ENCODE data around the gene PMM1. TPM values are rescaled to one million over a fixed set of nuclear protein-coding genes. Genes with fewer than 3 reads are reported as not detected.

Gene PMM1
- total RNA-seq, 1 experiment from 2014 or later: 30.5 TPM

- intact Hi-C loops (cut with micrococcal nuclease; ENCODE audit: unreplicated experiment): no loop called here
- Histone ChIP-seq H3K27me3 (ENCODE audit: control insufficient read depth, insufficient read depth, low read length) (no peaks in the 10 kb centered on the region), H3K9me3 (ENCODE audit: control insufficient read depth, insufficient read depth, low read depth, low read length) (no peaks in the 10 kb centered on the region), H3K4me3 (ENCODE audit: low read depth in 2 of 2, low read length in 2 of 2) (peak overlapping the region; percentile 71 to 91), H3K4me1 (ENCODE audit: control insufficient read depth, insufficient read depth, low read length) (peaks cover 7% of the 10 kb centered on the region; the same call in 1 of the 2 replicates), H3K36me3 (ENCODE audit: control insufficient read depth, insufficient read depth, low read length) (peaks cover 14% of the 10 kb centered on the region), H3K27ac (ENCODE audit: low read length) (peak overlapping the region; percentile 93)
- ATAC-seq (no peak), DNase-seq (ENCODE audit: low read depth, low spot score) (no peak)
- no TSS peak for BruUV-seq (replicated peaks)
- TF ChIP-seq, protein P1, sequence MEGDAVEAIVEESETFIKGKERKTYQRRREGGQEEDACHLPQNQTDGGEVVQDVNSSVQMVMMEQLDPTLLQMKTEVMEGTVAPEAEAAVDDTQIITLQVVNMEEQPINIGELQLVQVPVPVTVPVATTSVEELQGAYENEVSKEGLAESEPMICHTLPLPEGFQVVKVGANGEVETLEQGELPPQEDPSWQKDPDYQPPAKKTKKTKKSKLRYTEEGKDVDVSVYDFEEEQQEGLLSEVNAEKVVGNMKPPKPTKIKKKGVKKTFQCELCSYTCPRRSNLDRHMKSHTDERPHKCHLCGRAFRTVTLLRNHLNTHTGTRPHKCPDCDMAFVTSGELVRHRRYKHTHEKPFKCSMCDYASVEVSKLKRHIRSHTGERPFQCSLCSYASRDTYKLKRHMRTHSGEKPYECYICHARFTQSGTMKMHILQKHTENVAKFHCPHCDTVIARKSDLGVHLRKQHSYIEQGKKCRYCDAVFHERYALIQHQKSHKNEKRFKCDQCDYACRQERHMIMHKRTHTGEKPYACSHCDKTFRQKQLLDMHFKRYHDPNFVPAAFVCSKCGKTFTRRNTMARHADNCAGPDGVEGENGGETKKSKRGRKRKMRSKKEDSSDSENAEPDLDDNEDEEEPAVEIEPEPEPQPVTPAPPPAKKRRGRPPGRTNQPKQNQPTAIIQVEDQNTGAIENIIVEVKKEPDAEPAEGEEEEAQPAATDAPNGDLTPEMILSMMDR (IDR thresholded peaks at IDR 0.05): no peak
- TF ChIP-seq TCF7L2 (IDR thresholded peaks at IDR 0.05; ENCODE audit: low read depth, low read length): no peak
- TF ChIP-seq, protein P2, sequence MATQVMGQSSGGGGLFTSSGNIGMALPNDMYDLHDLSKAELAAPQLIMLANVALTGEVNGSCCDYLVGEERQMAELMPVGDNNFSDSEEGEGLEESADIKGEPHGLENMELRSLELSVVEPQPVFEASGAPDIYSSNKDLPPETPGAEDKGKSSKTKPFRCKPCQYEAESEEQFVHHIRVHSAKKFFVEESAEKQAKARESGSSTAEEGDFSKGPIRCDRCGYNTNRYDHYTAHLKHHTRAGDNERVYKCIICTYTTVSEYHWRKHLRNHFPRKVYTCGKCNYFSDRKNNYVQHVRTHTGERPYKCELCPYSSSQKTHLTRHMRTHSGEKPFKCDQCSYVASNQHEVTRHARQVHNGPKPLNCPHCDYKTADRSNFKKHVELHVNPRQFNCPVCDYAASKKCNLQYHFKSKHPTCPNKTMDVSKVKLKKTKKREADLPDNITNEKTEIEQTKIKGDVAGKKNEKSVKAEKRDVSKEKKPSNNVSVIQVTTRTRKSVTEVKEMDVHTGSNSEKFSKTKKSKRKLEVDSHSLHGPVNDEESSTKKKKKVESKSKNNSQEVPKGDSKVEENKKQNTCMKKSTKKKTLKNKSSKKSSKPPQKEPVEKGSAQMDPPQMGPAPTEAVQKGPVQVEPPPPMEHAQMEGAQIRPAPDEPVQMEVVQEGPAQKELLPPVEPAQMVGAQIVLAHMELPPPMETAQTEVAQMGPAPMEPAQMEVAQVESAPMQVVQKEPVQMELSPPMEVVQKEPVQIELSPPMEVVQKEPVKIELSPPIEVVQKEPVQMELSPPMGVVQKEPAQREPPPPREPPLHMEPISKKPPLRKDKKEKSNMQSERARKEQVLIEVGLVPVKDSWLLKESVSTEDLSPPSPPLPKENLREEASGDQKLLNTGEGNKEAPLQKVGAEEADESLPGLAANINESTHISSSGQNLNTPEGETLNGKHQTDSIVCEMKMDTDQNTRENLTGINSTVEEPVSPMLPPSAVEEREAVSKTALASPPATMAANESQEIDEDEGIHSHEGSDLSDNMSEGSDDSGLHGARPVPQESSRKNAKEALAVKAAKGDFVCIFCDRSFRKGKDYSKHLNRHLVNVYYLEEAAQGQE (IDR thresholded peaks at IDR 0.05; ENCODE audit: insufficient read depth in 1 of 2, low read depth in 2 of 2, low read length in 1 of 2): no peak
- TF ChIP-seq SIN3A (IDR thresholded peaks at IDR 0.05; ENCODE audit: borderline replicate concordance, insufficient read depth, low read depth, low read length): no peak
- no peak for TF ChIP-seq POLR2AphosphoS5 (IDR thresholded peaks at IDR 0.05; ENCODE audit: low read depth, low read length)
- CTCF ChIA-PET: no interaction called here
- POLR2A ChIA-PET: no interaction called here
- in situ Hi-C loops (cut with HindIII; ENCODE audit: low pct_unique_long_range_greater_than_20kb, low sequenced_read_pairs): no loop called here
Measured at GRCh38 chr22:41621911-41622179, 32.2 kb upstream of the PMM1 start.

- in situ Hi-C loops (cut with HindIII; ENCODE audit: low pct_unique_long_range_greater_than_20kb, low sequenced_read_pairs) (no loop called here), intact Hi-C loops (cut with micrococcal nuclease; ENCODE audit: unreplicated experiment) (no loop called here)
- ATAC-seq (peak; percentile 96), DNase-seq (ENCODE audit: low read depth, low spot score) (peak; percentile 97)
- Histone ChIP-seq H3K27ac (ENCODE audit: low read length) (peak within 1 kb of the TSS; percentile 93), H3K27me3 (ENCODE audit: control insufficient read depth, insufficient read depth, low read length) (no peaks in the 10 kb centered on the region), H3K4me1 (ENCODE audit: control insufficient read depth, insufficient read depth, low read length) (peaks cover 7% of the 10 kb centered on the region; the same call in 1 of the 2 replicates), H3K4me3 (ENCODE audit: low read depth in 2 of 2, low read length in 2 of 2) (peak within 1 kb of the TSS; percentile 71 to 91), H3K36me3 (ENCODE audit: control insufficient read depth, insufficient read depth, low read length) (peaks cover 14% of the 10 kb centered on the region), H3K9me3 (ENCODE audit: control insufficient read depth, insufficient read depth, low read depth, low read length) (no peaks in the 10 kb centered on the region)
- ChIA-PET CTCF (no interaction called here), POLR2A (interaction anchor here (0.6 kb wide), 2 partner anchors 31 to 65 kb away, joined by 3 to 12 read pairs; no protein-coding TSS in a partner anchor)
- TF ChIP-seq, protein P2 (IDR thresholded peaks at IDR 0.05; ENCODE audit: insufficient read depth in 1 of 2, low read depth in 2 of 2, low read length in 1 of 2): 0 out of 4 replicates have a peak, but pooled peaks of 1 of the 2 experiments have one; percentile 43
- TF ChIP-seq, protein P1 (IDR thresholded peaks at IDR 0.05): no peak
- TF ChIP-seq POLR2AphosphoS5 (IDR thresholded peaks at IDR 0.05; ENCODE audit: low read depth, low read length): peak; percentile 80
- no TSS peak for BruUV-seq (replicated peaks)
Measured at GRCh38 chr22:41621099-41621910, 31.7 kb upstream of the PMM1 start, which contains the start of gene XRCC6. TSS of gene XRCC6 (plus strand) at chr22:41621295. CDS start at chr22:41622005, 710 bp downstream.
